ENCODE results near the gene SGF29. TPM values are rescaled to one million over a fixed set of nuclear protein-coding genes. Genes with fewer than 3 reads are reported as not detected.

Gene SGF29
- total RNA-seq, 1 experiment from 2014 or later, result 22.3 TPM

- ChIA-PET POLR2A (ENCODE audit: unreplicated experiment) (no interaction called here), CTCF (no interaction called here)
- Histone ChIP-seq H3K9me2 (replicated peaks; ENCODE audit: low read length) (no peaks in the 10 kb centered on the region), H4K20me1 (ENCODE audit: low read length) (no peaks in the 10 kb centered on the region), H3K4me3 (ENCODE audit: low read length) (no peak overlapping the region), H3K27ac (ENCODE audit: low read length) (no peak overlapping the region), H3K9me3 (ENCODE audit: low read length) (no peaks in the 10 kb centered on the region), H3K27me3 (ENCODE audit: low read length) (no peaks in the 10 kb centered on the region), H3K9ac (ENCODE audit: low read length) (no peak overlapping the region), H3K79me2 (ENCODE audit: low read length) (no peaks in the 10 kb centered on the region), H2AFZ (ENCODE audit: low read length) (no peak overlapping the region), H3K4me2 (ENCODE audit: low read length) (no peak overlapping the region), H3F3A (ENCODE audit: low read length, unreplicated experiment) (no peaks in the 10 kb centered on the region), H3K4me1 (ENCODE audit: insufficient read depth, low read length) (no peaks in the 10 kb centered on the region), H3K36me3 (ENCODE audit: low read depth, low read length) (no peaks in the 10 kb centered on the region)
- BruUV-seq (replicated peaks), result no TSS peak
- no peak for DNase-seq
- TF ChIP-seq CTCF (conservative IDR thresholded peaks at IDR 0.05; ENCODE audit: low read depth, low read length) (no peak), EZH2 (IDR thresholded peaks at IDR 0.05; ENCODE audit: low read length, unreplicated experiment) (no peak), EZH2phosphoT487 (IDR thresholded peaks at IDR 0.05; ENCODE audit: borderline replicate concordance, low read length) (no peak)
- peak; percentile 71 for ATAC-seq
- intact Hi-C loops (cut with micrococcal nuclease), result no loop called here
Observed at GRCh38 chr16:28531777-28532744, 21.7 kb upstream of the SGF29 start.

GRCh38 chr16:28532940-28533647, 20.6 kb upstream of the SGF29 start:
- intact Hi-C loops (cut with micrococcal nuclease), result no loop called here
- Histone ChIP-seq H3K4me1 (ENCODE audit: insufficient read depth, low read length) (peaks cover 3% of the 10 kb centered on the region), H3K9ac (ENCODE audit: low read length) (no peak overlapping the region), H3K9me3 (ENCODE audit: low read length) (no peaks in the 10 kb centered on the region), H3K4me3 (ENCODE audit: low read length) (no peak overlapping the region), H3K27ac (ENCODE audit: low read length) (no peak overlapping the region), H3K9me2 (replicated peaks; ENCODE audit: low read length) (no peaks in the 10 kb centered on the region), H3K79me2 (ENCODE audit: low read length) (peaks cover 4% of the 10 kb centered on the region; the same call in 1 of the 2 replicates), H3K27me3 (ENCODE audit: low read length) (no peaks in the 10 kb centered on the region), H3F3A (ENCODE audit: low read length, unreplicated experiment) (no peaks in the 10 kb centered on the region), H2AFZ (ENCODE audit: low read length) (no peak overlapping the region), H3K36me3 (ENCODE audit: low read depth, low read length) (no peaks in the 10 kb centered on the region), H3K4me2 (ENCODE audit: low read length) (no peak overlapping the region), H4K20me1 (ENCODE audit: low read length) (no peaks in the 10 kb centered on the region)
- POLR2A ChIA-PET (ENCODE audit: unreplicated experiment), result no interaction called here
- BruUV-seq (replicated peaks), result no TSS peak
- DNase-seq (no peak), ATAC-seq (no peak)
- CTCF ChIA-PET, result no interaction called here
- no peak for TF ChIP-seq CTCF (conservative IDR thresholded peaks at IDR 0.05; ENCODE audit: low read depth, low read length)
